ENCODE measurements around the gene MAD2L2. TPM values are rescaled to one million over a fixed set of nuclear protein-coding genes. Genes with fewer than 3 reads are reported as not detected.

MAD2L2 gene
- total RNA-seq, 1 experiment from 2014 or later: 72.0 TPM

DNA sequence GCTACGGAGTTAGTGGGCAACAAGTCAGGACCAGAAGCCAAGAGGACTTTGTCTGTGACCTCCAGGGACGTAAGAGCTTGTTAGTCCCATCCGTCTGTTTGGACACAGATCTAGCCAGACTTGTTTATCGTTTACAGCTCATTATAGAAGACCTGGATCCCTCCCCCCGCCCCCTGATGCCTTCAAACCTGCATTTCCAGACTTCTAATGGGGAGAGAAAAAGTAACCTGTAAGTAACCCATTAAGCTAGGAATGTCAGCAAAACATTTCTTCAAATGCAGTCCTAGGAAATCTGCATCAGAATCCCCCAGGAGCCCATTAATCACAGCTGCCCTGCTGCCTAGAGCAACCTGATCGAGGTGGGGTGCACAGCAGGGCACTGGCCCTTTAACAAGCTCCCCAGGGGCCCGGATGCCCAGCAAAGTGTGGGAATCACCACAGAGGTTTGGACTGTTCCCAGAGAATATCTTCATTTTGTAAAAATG lies 1.4 kb upstream of the MAD2L2 start:
- DNase-seq (ENCODE audit: low spot score): no peak

GRCh38 chr1:11680270-11681070 lies 478 bp downstream of the MAD2L2 start:
- DNase-seq (ENCODE audit: low spot score): no peak

- DNase-seq (ENCODE audit: low spot score): no peak
Observed at GRCh38 chr1:11678442-11678841, 2.5 kb downstream of the MAD2L2 start.

DNA sequence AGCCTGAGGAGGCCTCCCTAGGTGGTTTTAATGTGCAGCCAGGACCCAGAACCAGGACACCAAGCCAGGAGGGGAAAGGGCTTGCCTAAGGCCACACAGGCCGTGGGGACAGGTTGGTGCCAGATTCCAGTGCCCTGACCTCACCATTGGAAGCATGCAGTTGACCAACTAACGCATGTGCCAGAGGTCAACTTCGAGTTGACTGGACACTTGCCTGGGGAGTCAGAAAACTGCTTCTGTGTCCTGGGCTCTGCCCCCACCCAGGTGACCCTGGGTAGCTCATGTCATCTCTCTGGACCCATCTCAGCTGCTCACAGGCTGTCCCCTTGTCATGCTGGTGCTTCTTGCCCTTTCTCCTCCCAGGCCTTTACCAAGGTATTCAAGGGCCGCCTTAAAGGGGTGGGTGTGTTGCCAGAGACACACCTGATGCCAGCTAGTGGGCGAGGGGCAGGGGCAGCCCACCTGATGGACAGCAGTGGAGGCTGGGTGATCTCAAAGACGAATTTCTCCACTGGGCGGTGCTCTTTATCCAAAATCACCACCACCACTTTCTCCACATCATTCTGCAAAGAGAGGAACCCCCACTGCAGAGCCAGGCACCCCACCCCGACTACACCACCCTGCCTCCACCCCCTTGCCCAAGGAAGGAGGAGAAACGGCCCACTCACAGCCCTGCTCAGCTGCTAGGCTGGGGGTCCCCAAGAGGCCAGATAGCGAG lies 4.4 kb downstream of the MAD2L2 start:
- DNase-seq (ENCODE audit: low spot score): no peak

GRCh38 chr1:11675325-11675724 lies 5.6 kb downstream of the MAD2L2 start:
- DNase-seq (ENCODE audit: low spot score): no peak

GRCh38 chr1:11674488-11674887 lies 6.5 kb downstream of the MAD2L2 start:
- DNase-seq (ENCODE audit: low spot score): no peak

GRCh38 chr1:11673089-11673769 lies 7.7 kb downstream of the MAD2L2 start:
- DNase-seq (ENCODE audit: low spot score): no peak

DNA sequence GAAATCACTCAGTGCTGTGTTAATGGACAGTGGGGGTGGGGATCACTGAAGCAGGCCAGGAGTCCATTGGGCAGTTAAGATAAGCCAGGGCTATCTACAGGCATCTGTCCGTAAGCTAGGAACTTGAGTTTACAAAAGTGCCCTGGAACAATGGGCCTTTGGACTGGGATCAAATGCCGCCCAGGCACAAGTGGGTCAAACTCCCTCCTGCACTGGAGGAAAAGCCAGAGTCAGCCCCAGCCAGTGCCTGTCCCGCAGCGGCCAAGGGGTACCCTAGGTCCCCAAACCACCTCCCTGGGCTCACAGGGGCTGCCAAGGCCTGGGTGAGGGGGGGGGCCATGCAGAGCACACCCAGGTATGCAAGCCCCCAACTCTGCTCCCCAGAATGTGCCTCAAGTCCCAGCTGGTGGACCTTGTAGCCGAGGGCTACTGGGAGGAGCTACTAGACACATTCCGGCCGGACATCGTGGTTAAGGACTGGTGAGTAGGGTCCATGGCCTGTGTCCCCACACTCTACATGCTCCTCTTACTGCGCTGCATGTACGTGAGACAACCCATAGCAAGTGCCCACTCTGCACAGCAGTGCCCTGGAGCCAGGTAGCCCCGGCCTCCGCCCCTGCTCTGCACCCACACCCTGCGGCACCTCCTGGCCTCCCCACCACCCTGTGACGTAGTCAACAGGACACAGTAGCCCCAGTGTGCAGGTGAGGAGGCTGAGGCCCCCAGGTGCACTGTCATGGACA lies 9.2 kb downstream of the MAD2L2 start:
- DNase-seq (ENCODE audit: low spot score): no peak

- no peak for DNase-seq (ENCODE audit: low spot score)
Observed at GRCh38 chr1:11671205-11671543, 9.8 kb downstream of the MAD2L2 start.

- no peak for DNase-seq (ENCODE audit: low spot score)
Observed at GRCh38 chr1:11670747-11671146, 10.2 kb downstream of the MAD2L2 start.

GRCh38 chr1:11668516-11668915 lies 12.4 kb downstream of the MAD2L2 start:
- DNase-seq (ENCODE audit: low spot score): no peak

GRCh38 chr1:11664336-11665065 lies 16.4 kb downstream of the MAD2L2 start:
- no peak for DNase-seq (ENCODE audit: low spot score)

GRCh38 chr1:11661103-11661502 lies 19.8 kb downstream of the MAD2L2 start:
- no peak for DNase-seq (ENCODE audit: low spot score)

DNA sequence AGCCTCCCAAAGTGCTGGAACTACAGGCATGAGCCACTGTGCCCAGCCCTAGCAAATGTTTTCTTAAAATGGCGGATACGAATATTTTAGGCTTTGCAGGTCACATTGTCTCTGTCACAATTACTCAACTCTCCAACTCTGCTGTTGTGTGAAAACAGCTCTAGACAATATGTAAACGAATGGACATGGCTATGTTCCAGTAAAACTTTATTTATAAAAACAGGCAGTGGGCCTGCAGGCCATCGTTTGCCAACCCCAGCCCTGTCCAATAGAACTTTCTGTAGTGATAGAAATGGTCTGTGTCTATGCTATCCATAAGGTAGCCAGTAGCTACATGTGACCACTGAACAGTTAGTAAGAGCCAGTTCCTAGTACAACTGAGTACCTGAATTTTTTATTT lies 21.2 kb downstream of the MAD2L2 start:
- no peak for DNase-seq (ENCODE audit: low spot score)

- no peak for DNase-seq (ENCODE audit: low spot score)
Observed at GRCh38 chr1:11658542-11658941, 22.4 kb downstream of the MAD2L2 start.

- DNase-seq (ENCODE audit: low spot score): no peak
Observed at GRCh38 chr1:11657654-11658053, 23.3 kb downstream of the MAD2L2 start.

DNA sequence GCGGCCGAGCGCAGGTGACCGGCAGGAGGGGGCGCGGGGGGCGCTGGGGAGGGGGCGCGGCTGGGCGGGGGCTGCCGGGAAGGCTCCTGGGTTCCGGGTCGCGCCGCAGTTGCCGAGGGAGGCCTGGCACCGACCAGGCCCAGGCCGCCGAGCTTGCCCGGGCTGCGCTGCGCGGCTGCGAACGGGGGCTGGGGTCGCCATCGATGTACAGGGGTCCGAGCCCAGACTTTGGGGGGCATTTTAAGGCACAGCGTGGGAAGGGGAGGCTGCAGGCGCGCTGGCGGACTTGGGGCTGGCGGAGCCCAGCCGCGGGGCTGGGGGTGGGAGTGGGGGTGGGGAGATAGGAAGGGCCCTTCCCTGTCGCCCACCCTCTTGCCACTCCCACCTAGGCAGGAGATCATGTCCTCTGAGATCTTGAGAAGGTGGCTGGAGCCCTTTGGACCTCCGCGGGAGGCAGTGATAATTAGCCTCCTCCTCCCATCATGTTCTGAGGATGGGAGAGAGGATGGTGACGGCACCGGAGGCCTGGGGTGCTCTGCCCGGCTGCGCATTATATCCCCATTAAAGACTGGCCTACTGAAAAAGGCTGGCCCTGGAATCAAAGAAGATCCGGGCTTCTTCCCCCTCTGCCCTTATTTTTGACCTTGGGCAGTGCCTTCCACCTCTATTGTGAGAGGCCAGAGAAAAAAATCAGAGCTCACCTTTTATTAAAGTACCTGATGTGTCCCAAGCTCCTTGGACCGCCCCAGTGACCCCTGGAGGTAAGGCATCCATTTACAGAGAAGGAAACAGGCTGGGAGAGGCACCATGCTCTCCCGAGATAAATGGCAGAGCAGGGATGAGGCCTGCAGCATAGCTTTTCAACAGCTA lies 25.8 kb downstream of the MAD2L2 start:
- no peak for DNase-seq (ENCODE audit: low spot score)

DNA sequence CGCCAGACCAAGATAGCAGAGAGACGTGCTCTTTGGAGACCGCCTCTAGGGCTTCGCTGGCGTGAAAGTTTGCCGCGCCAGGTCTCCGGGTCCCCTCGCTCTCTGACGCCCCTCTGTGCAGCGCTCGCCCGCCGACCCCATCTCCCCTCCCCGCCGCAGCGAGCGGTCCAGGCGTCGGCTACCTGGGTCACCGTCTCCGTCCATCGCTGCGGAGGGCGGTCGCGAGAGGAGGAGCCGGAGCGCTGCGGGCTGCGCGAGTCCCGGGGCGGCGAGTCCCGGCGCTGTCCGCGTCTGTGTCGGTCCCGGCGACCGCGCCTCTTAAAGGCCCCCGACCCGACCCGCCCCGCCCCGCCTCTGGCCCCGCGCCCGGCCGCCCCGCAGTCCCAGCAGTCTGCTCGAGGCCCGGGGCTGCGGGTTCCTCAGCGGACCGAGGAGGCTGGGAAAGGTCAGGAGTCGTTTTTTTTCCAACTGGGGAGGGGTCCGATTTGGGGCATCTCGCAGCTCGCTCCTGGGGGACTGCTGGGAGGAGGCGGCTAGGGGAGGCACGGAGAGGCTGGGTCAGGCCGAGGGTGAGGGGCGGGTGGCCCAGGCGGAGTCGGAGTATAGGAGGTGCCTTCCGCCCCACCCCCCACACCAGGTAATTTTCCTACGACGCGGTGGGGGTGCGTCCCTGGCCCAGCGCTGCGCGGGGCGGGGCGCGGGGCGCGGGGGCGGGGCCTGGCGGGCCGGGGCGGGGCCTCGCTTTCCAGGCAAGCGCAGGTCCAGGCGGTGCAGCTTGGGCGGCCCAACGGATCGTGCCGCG lies 26.6 kb downstream of the MAD2L2 start, which contains the start of the genes FBXO2 and FBXO44:
FBXO2 (minus strand) TSS at position 293 of the 802 bp plus-strand sequence; CDS start at position 204, 89 bp downstream.
FBXO44 (plus strand) TSS at position 741 of the 802 bp plus-strand sequence. CDS start 959 bp downstream, outside the sequence.
- no peak for DNase-seq (ENCODE audit: low spot score)

GRCh38 chr1:11653861-11654136 lies 27.1 kb downstream of the MAD2L2 start:
- DNase-seq (ENCODE audit: low spot score): no peak

Measured in A172 (cell line).